Ishikawa (cell line): ENCODE data around the gene TARBP1.

Experiments
- CEBPB ChIP-seq: IDR thresholded peaks from 2 replicates; pipeline ENCODE4 v1.6.1; 2012
- CREB1 ChIP-seq: IDR thresholded peaks from 2 replicates; pipeline ENCODE4 v1.6.1; 2012; ENCODE audit warnings: low read depth
- EGR1 ChIP-seq: IDR thresholded peaks from 2 replicates; pipeline ENCODE4 v1.6.1; 2012
- EP300 ChIP-seq: IDR thresholded peaks from 2 replicates; pipeline ENCODE4 v1.6.1; 2012; ENCODE audit warnings: borderline replicate concordance
- FOXM1 ChIP-seq: IDR thresholded peaks from 2 replicates; pipeline ENCODE4 v1.6.1; 2012; ENCODE audit warnings: low read depth, borderline replicate concordance
- MAX ChIP-seq: IDR thresholded peaks from 2 replicates; pipeline ENCODE4 v1.6.1; 2012
- NFIC ChIP-seq: IDR thresholded peaks from 2 replicates; pipeline ENCODE4 v1.6.1; 2012
- RAD21 ChIP-seq: IDR thresholded peaks from 2 replicates; pipeline ENCODE4 v1.6.1; 2012; ENCODE audit warnings: low read depth
- REST ChIP-seq: IDR thresholded peaks from 2 replicates; pipeline ENCODE4 v1.6.1; 2012; ENCODE audit warnings: low read depth, mild to moderate bottlenecking
- TAF1 ChIP-seq: IDR thresholded peaks from 2 replicates; pipeline ENCODE4 v1.6.1; 2012; ENCODE audit warnings: low read depth, mild to moderate bottlenecking
- TCF12 ChIP-seq: IDR thresholded peaks from 2 replicates; pipeline ENCODE4 v1.6.1; 2012; ENCODE audit warnings: low read depth
- TEAD4 ChIP-seq: IDR thresholded peaks from 2 replicates; pipeline ENCODE4 v1.6.1; 2012
- USF1 ChIP-seq: IDR thresholded peaks from 2 replicates; pipeline ENCODE4 v1.6.1; 2012
- YY1 ChIP-seq: IDR thresholded peaks from 2 replicates; pipeline ENCODE4 v1.6.1; 2012; ENCODE audit warnings: low read depth
- ZBTB7A ChIP-seq: IDR thresholded peaks from 2 replicates; pipeline ENCODE4 v1.6.1; 2012; ENCODE audit warnings: low read depth

Gene TARBP1

GRCh38 chr1:234488054-234489006 lies 9.4 kb upstream of the TARBP1 start:
- TF ChIP-seq YY1 (no peak), TAF1 (no peak), RAD21 (no peak), USF1 (no peak), ZBTB7A (no peak), EGR1 (no peak)

GRCh38 chr1:234486858-234487840 lies 8.2 kb upstream of the TARBP1 start:
- TF ChIP-seq RAD21, result peak; percentile 74
- peak; percentile 55 for TF ChIP-seq CEBPB
- no peak for TF ChIP-seq NFIC

- no peak for TF ChIP-seq RAD21
- no peak for TF ChIP-seq USF1
- TF ChIP-seq EP300, result no peak
- no peak for TF ChIP-seq MAX
- no peak for TF ChIP-seq EGR1
- TF ChIP-seq ZBTB7A, result no peak
- no peak for TF ChIP-seq NFIC
- no peak for TF ChIP-seq YY1
- TF ChIP-seq CEBPB, result no peak
- no peak for TF ChIP-seq TEAD4
- no peak for TF ChIP-seq CREB1
- no peak for TF ChIP-seq TAF1
Observed at GRCh38 chr1:234484991-234485739, 6.2 kb upstream of the TARBP1 start.

GRCh38 chr1:234484218-234484617 lies 5.2 kb upstream of the TARBP1 start:
- TF ChIP-seq CEBPB, result no peak
- no peak for TF ChIP-seq TEAD4
- no peak for TF ChIP-seq TCF12
- no peak for TF ChIP-seq YY1
- no peak for TF ChIP-seq EGR1
- no peak for TF ChIP-seq CREB1
- TF ChIP-seq FOXM1, result no peak

- no peak for TF ChIP-seq TEAD4
- no peak for TF ChIP-seq FOXM1
- TF ChIP-seq ZBTB7A, result no peak
- no peak for TF ChIP-seq MAX
- TF ChIP-seq USF1, result no peak
- TF ChIP-seq RAD21, result no peak
- no peak for TF ChIP-seq EP300
- no peak for TF ChIP-seq CREB1
- TF ChIP-seq REST, result no peak
- no peak for TF ChIP-seq TAF1
- no peak for TF ChIP-seq CEBPB
- TF ChIP-seq TCF12, result no peak
- no peak for TF ChIP-seq EGR1
- TF ChIP-seq YY1, result no peak
- no peak for TF ChIP-seq NFIC
Observed at GRCh38 chr1:234481771-234482170, 2.8 kb upstream of the TARBP1 start.

- TF ChIP-seq CREB1 (no peak), TCF12 (no peak), EGR1 (no peak), TEAD4 (no peak), FOXM1 (no peak), EP300 (no peak), RAD21 (no peak), NFIC (no peak), ZBTB7A (no peak), CEBPB (no peak), REST (no peak)
Observed at GRCh38 chr1:234479866-234480265, 887 bp upstream of the TARBP1 start.
